Mucosa of rectum (tissue), 2 donors: ENCODE measurements around the gene TRPM5.

Source experiments
- H3K27ac ChIP-seq, 2 donors: one replicate each; pipeline ENCODE4 v1.7.0; 2013; ENCODE audit warnings: inconsistent platforms in 2 of 2, low read depth in 2 of 2, low read length in 2 of 2
- H3K27me3 ChIP-seq, 2 donors: one replicate each; pipeline ENCODE4 v1.7.0; 2013; ENCODE audit warnings: low read length in 2 of 2; ENCODE audit not compliant: control insufficient read depth in 2 of 2, insufficient read depth in 2 of 2
- H3K36me3 ChIP-seq, 2 donors: one replicate each; pipeline ENCODE4 v1.7.0; 2013; ENCODE audit warnings: low read length in 2 of 2; ENCODE audit not compliant: control insufficient read depth in 2 of 2, insufficient read depth in 2 of 2
- H3K4me1 ChIP-seq, 2 donors: one replicate each; pipeline ENCODE4 v1.7.0; 2013; ENCODE audit warnings: low read length in 2 of 2, mild to moderate bottlenecking in 1 of 2; ENCODE audit not compliant: control insufficient read depth in 2 of 2, insufficient read depth in 2 of 2
- H3K4me3 ChIP-seq, 2 donors: one replicate each; pipeline ENCODE4 v1.7.0; 2013; ENCODE audit warnings: low read length in 2 of 2
- H3K9ac ChIP-seq, 2 donors: one replicate each; pipeline ENCODE4 v1.7.0; 2013; ENCODE audit warnings: low read length in 2 of 2, low read depth in 1 of 2, mild to moderate bottlenecking in 1 of 2
- H3K9me3 ChIP-seq, 2 donors: one replicate each; pipeline ENCODE4 v1.7.0; 2013; ENCODE audit warnings: low read length in 2 of 2; ENCODE audit not compliant: control insufficient read depth in 2 of 2
- donor health status: healthy.
- donor health status: Normal muscosa, but diverticular disease.

TRPM5 gene

GRCh38 chr11:2462543-2462985, 18.2 kb upstream of the TRPM5 start:
- Histone ChIP-seq H3K4me1 (peaks cover 35 to 36% of the 10 kb centered on the region in 2 donors), H3K27me3 (no peaks in the 10 kb centered on the region), H3K4me3 (no peak overlapping the region), H3K9ac (peak overlapping the region in 1 of 2 donors; percentile 55), H3K9me3 (no peaks in the 10 kb centered on the region), H3K27ac (peak overlapping the region in 1 of 2 donors; percentile 19), H3K36me3 (no peaks in the 10 kb centered on the region)

GRCh38 chr11:2461956-2462542, 17.7 kb upstream of the TRPM5 start:
- Histone ChIP-seq H3K27ac (no peak overlapping the region), H3K9ac (no peak overlapping the region), H3K36me3 (no peaks in the 10 kb centered on the region), H3K27me3 (no peaks in the 10 kb centered on the region), H3K4me1 (peaks cover 33 to 35% of the 10 kb centered on the region in 2 donors), H3K9me3 (no peaks in the 10 kb centered on the region), H3K4me3 (no peak overlapping the region)

GRCh38 chr11:2461253-2461955, 17.1 kb upstream of the TRPM5 start:
- no peaks in the 10 kb centered on the region for H3K9me3 ChIP-seq
- no peaks in the 10 kb centered on the region for H3K36me3 ChIP-seq
- peaks cover 31 to 33% of the 10 kb centered on the region in 2 donors for H3K4me1 ChIP-seq
- H3K4me3 ChIP-seq = no peak overlapping the region
- H3K9ac ChIP-seq = no peak overlapping the region
- no peak overlapping the region for H3K27ac ChIP-seq
- no peaks in the 10 kb centered on the region for H3K27me3 ChIP-seq

GRCh38 chr11:2460540-2461252, 16.4 kb upstream of the TRPM5 start:
- Histone ChIP-seq H3K27me3 (no peaks in the 10 kb centered on the region), H3K36me3 (no peaks in the 10 kb centered on the region), H3K27ac (peak overlapping the region; percentile 14 to 61), H3K9ac (no peak overlapping the region), H3K4me3 (no peak overlapping the region), H3K4me1 (peaks cover 28 to 33% of the 10 kb centered on the region in 2 donors), H3K9me3 (no peaks in the 10 kb centered on the region)

- no peaks in the 10 kb centered on the region for H3K27me3 ChIP-seq
- peak overlapping the region; percentile 56 to 61 for H3K27ac ChIP-seq
- no peaks in the 10 kb centered on the region for H3K36me3 ChIP-seq
- no peak overlapping the region for H3K9ac ChIP-seq
- H3K4me1 ChIP-seq = peaks cover 21 to 26% of the 10 kb centered on the region in 2 donors
- no peaks in the 10 kb centered on the region for H3K9me3 ChIP-seq
- H3K4me3 ChIP-seq = no peak overlapping the region
Observed at GRCh38 chr11:2459796-2460531, 15.7 kb upstream of the TRPM5 start.

GRCh38 chr11:2459016-2459725, 14.9 kb upstream of the TRPM5 start:
- Histone ChIP-seq H3K27me3 (no peaks in the 10 kb centered on the region), H3K27ac (peak overlapping the region; percentile 27 to 61), H3K36me3 (no peaks in the 10 kb centered on the region), H3K4me1 (peaks cover 19 to 26% of the 10 kb centered on the region in 2 donors), H3K4me3 (no peak overlapping the region), H3K9me3 (no peaks in the 10 kb centered on the region), H3K9ac (peak overlapping the region in 1 of 2 donors; percentile 39)

- Histone ChIP-seq H3K27me3 (no peaks in the 10 kb centered on the region), H3K4me1 (peaks cover 14 to 21% of the 10 kb centered on the region in 2 donors), H3K36me3 (no peaks in the 10 kb centered on the region), H3K9me3 (no peaks in the 10 kb centered on the region), H3K27ac (no peak overlapping the region), H3K9ac (no peak overlapping the region), H3K4me3 (no peak overlapping the region)
Observed at GRCh38 chr11:2458321-2458720, 14.0 kb upstream of the TRPM5 start.

GRCh38 chr11:2453436-2453835, 9.1 kb upstream of the TRPM5 start:
- no peak overlapping the region for H3K27ac ChIP-seq
- H3K9ac ChIP-seq = no peak overlapping the region
- no peaks in the 10 kb centered on the region for H3K36me3 ChIP-seq
- H3K27me3 ChIP-seq = no peaks in the 10 kb centered on the region
- H3K4me1 ChIP-seq = no peaks in the 10 kb centered on the region
- H3K4me3 ChIP-seq = no peak overlapping the region
- H3K9me3 ChIP-seq = no peaks in the 10 kb centered on the region

GRCh38 chr11:2452321-2453012, 8.2 kb upstream of the TRPM5 start:
- no peak overlapping the region for H3K4me3 ChIP-seq
- H3K9ac ChIP-seq = no peak overlapping the region
- peaks cover under 1 to 1% of the 10 kb centered on the region in 2 donors for H3K4me1 ChIP-seq
- H3K27me3 ChIP-seq = no peaks in the 10 kb centered on the region
- no peaks in the 10 kb centered on the region for H3K36me3 ChIP-seq
- no peak overlapping the region for H3K27ac ChIP-seq
- H3K9me3 ChIP-seq = no peaks in the 10 kb centered on the region
